Fibroblast of pulmonary artery (primary cell): ENCODE measurements around the gene PGBD1.

Source experiments
- DNase-seq: peaks from one replicate; pipeline ENCODE4 v3.0.0-alpha.2; 2010; ENCODE audit warnings: low read depth
- H3K4me3 ChIP-seq: replicated peaks from 2 replicates; pipeline ENCODE4 v1.5.1; 2011; ENCODE audit warnings: low read depth, mild to moderate bottlenecking, control low read depth, low read length, moderate library complexity
- CTCF ChIP-seq: IDR thresholded peaks from 2 replicates; pipeline ENCODE4 v1.5.1; 2011; ENCODE audit warnings: mild to moderate bottlenecking, control low read depth, low read length, inconsistent platforms; ENCODE audit errors: missing control alignments

Gene PGBD1

GRCh38 chr6:28257042-28257441, 24.3 kb upstream of the PGBD1 start:
- no peak for TF ChIP-seq CTCF
- DNase-seq, result no peak
- no peak overlapping the region for H3K4me3 ChIP-seq

- H3K4me3 ChIP-seq, result peak within 1 kb of the TSS; percentile 44
- TF ChIP-seq CTCF, result no peak
Measured at GRCh38 chr6:28258877-28259777, 22.2 kb upstream of the PGBD1 start, which contains the start of gene NKAPL. NKAPL (plus strand) TSS chr6:28259297; CDS start chr6:28259372, 75 bp downstream.

GRCh38 chr6:28263922-28264321, 17.4 kb upstream of the PGBD1 start:
- no peak overlapping the region for H3K4me3 ChIP-seq
- TF ChIP-seq CTCF, result no peak
- no peak for DNase-seq

More at GRCh38 chr6:28258877-28259777, 22.2 kb upstream of the PGBD1 start, which contains the start of gene NKAPL:
- DNase-seq, result peak; percentile 86

- no peak for DNase-seq
- no peak for TF ChIP-seq CTCF
- H3K4me3 ChIP-seq, result no peak overlapping the region
Measured at GRCh38 chr6:28264834-28265401, 16.5 kb upstream of the PGBD1 start.

- peak overlapping the region; percentile 65 for H3K4me3 ChIP-seq
- DNase-seq, result no peak
- TF ChIP-seq CTCF, result no peak
Measured at GRCh38 chr6:28266563-28266961, 14.8 kb upstream of the PGBD1 start.

GRCh38 chr6:28266962-28267694, 14.2 kb upstream of the PGBD1 start, which contains the start of gene ZSCAN26:
ZSCAN26 (plus strand) TSS chr6:28267143; CDS start chr6:28271920, 4,777 bp downstream.
- no peak for TF ChIP-seq CTCF
- peak within 1 kb of the TSS; percentile 65 for H3K4me3 ChIP-seq
- DNase-seq, result peak; percentile 95
